ENCODE results near the gene ZDHHC1. TPM values are rescaled to one million over a fixed set of nuclear protein-coding genes. Genes with fewer than 3 reads are reported as not detected.
A peak's percentile ranks its signal among the peaks of the same experiment; 100 is the strongest.

Gene ZDHHC1
- total RNA-seq, 4 donors from 2014 or later: 2.5 to 11.1 (median 3.8) TPM

- Histone ChIP-seq H3K27ac (peak overlapping the region in 2 of 4 donors; percentile 74 to 82), H3K9me3 (no peaks in the 10 kb centered on the region), H3K4me3 (no peak overlapping the region), H3K27me3 (peaks cover 0 to 17% (median 0%) of the 10 kb centered on the region in 4 donors), H3K4me1 (peaks cover 41 to 59% (median 44%) of the 10 kb centered on the region in 3 donors), H3K36me3 (no peaks in the 10 kb centered on the region)
- 87 to 88% methylated on average over 3 to 4 of the region's 11 CpGs for WGBS, 2 donors
- intact Hi-C loops (cut with DNase I): no loop called here
- DNase-seq: no peak
- TF ChIP-seq POLR2A (IDR thresholded peaks at IDR 0.05) (no peak), CTCF (IDR thresholded peaks at IDR 0.05) (no peak)
Observed at GRCh38 chr16:67390816-67391423, 25.4 kb downstream of the ZDHHC1 start.

GRCh38 chr16:67389911-67390815, 26.1 kb downstream of the ZDHHC1 start:
- Histone ChIP-seq H3K36me3 (no peaks in the 10 kb centered on the region), H3K4me1 (peaks cover 34 to 51% (median 37%) of the 10 kb centered on the region in 3 donors), H3K9me3 (no peaks in the 10 kb centered on the region), H3K27ac (no peak overlapping the region), H3K4me3 (no peak overlapping the region), H3K27me3 (peaks cover 0 to 17% (median 0%) of the 10 kb centered on the region in 4 donors)
- intact Hi-C loops (cut with DNase I): no loop called here
- TF ChIP-seq CTCF (IDR thresholded peaks at IDR 0.05) (no peak), POLR2A (IDR thresholded peaks at IDR 0.05) (no peak)
- 76 to 85% methylated on average over 23 to 24 of the region's 27 CpGs for WGBS, 2 donors
- no peak for DNase-seq

GRCh38 chr16:67388591-67388990, 27.7 kb downstream of the ZDHHC1 start:
- H3K4me1 ChIP-seq: peaks cover 19 to 36% (median 27%) of the 10 kb centered on the region in 3 donors
- intact Hi-C loops (cut with DNase I): no loop called here
- H3K4me3 ChIP-seq: no peak overlapping the region
- H3K27me3 ChIP-seq: peaks cover 0 to 6% (median 0%) of the 10 kb centered on the region in 4 donors
- no CpG with 5 or more reads among the region's 2 CpGs for WGBS, 2 donors
- H3K36me3 ChIP-seq: no peaks in the 10 kb centered on the region
- TF ChIP-seq POLR2A (IDR thresholded peaks at IDR 0.05): no peak
- no peak for TF ChIP-seq CTCF (IDR thresholded peaks at IDR 0.05)
- no peaks in the 10 kb centered on the region for H3K9me3 ChIP-seq
- no peak for DNase-seq
- H3K27ac ChIP-seq: no peak overlapping the region

GRCh38 chr16:67388191-67388590, 28.1 kb downstream of the ZDHHC1 start:
- no peak for TF ChIP-seq CTCF (IDR thresholded peaks at IDR 0.05)
- TF ChIP-seq POLR2A (IDR thresholded peaks at IDR 0.05): no peak
- no peaks in the 10 kb centered on the region for H3K36me3 ChIP-seq
- DNase-seq: no peak
- peaks cover 15 to 32% (median 23%) of the 10 kb centered on the region in 3 donors for H3K4me1 ChIP-seq
- no peak overlapping the region for H3K4me3 ChIP-seq
- H3K9me3 ChIP-seq: no peaks in the 10 kb centered on the region
- no peak overlapping the region for H3K27ac ChIP-seq
- peaks cover 0 to 5% (median 0%) of the 10 kb centered on the region in 4 donors for H3K27me3 ChIP-seq
- WGBS, 2 donors: 70 to 94% methylated on average over 2 to 8 of the region's 8 CpGs
- intact Hi-C loops (cut with DNase I): no loop called here
